Measurements from ENCODE around the gene CEP112.

Gene CEP112

GRCh38 chr17:66222798-66223350 is 30.9 kb upstream of the CEP112 start:
- Histone ChIP-seq H3K27me3 (peaks cover 8% of the 10 kb centered on the region), H3K4me3 (ENCODE audit: low read depth, low read length) (no peak overlapping the region), H3K36me3 (no peaks in the 10 kb centered on the region), H3K4me1 (no peaks in the 10 kb centered on the region), H3K9me3 (no peaks in the 10 kb centered on the region)
- DNase-seq, result no peak
- TF ChIP-seq CTCF (IDR thresholded peaks at IDR 0.05; ENCODE audit: low read depth, low read length), result no peak

DNA sequence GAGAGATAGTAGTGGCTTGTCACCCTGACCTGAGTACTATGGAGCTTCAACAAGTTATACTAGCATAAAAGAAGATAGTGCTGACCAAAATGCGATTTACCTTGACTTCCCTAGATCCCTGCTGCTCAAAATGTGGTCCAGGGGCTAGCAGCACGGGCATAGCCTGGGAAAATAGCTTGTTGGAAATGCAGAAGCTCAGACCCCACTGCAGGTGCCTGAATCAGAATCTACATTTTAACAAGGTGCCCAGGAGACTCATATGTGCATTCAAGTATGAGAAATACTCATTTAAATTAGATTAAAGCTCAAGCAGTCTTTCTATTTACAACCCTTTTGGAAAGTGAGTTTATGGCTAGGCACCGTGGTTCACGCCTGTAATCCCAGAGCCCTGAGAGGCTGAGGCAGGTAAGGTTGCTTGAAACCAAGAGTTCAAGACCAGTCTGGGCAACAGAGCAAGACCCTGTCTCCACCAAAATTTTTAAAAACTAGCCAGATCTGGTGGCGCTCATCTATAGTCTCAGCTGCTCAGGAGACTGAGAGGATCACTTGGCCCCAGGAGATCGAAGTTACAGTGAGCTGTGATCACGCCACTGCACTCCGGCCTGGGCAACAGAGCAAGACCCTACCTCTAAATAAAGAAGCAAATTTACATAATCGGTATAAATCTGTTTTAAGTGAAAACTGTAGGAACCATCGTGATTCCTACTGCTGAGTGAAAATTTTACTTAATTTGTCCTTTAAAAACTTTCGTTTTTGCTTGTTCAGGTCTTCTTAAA is 30.0 kb upstream of the CEP112 start:
- Histone ChIP-seq H3K36me3 (no peaks in the 10 kb centered on the region), H3K27me3 (peaks cover 8% of the 10 kb centered on the region), H3K4me1 (no peaks in the 10 kb centered on the region), H3K9me3 (no peaks in the 10 kb centered on the region), H3K4me3 (ENCODE audit: low read depth, low read length) (no peak overlapping the region)
- TF ChIP-seq CTCF (IDR thresholded peaks at IDR 0.05; ENCODE audit: low read depth, low read length), result no peak
- no peak for DNase-seq

- no peak for TF ChIP-seq CTCF (IDR thresholded peaks at IDR 0.05; ENCODE audit: low read depth, low read length)
- peaks cover 8% of the 10 kb centered on the region for H3K27me3 ChIP-seq
- H3K4me3 ChIP-seq (ENCODE audit: low read depth, low read length), result no peak overlapping the region
- DNase-seq, result no peak
- H3K9me3 ChIP-seq, result no peaks in the 10 kb centered on the region
- no peaks in the 10 kb centered on the region for H3K4me1 ChIP-seq
- no peaks in the 10 kb centered on the region for H3K36me3 ChIP-seq
Measured at GRCh38 chr17:66221343-66221742, 29.4 kb upstream of the CEP112 start.

GRCh38 chr17:66220079-66220835 is 28.3 kb upstream of the CEP112 start:
- H3K4me3 ChIP-seq (ENCODE audit: low read depth, low read length), result no peak overlapping the region
- H3K36me3 ChIP-seq, result no peaks in the 10 kb centered on the region
- H3K4me1 ChIP-seq, result no peaks in the 10 kb centered on the region

DNA sequence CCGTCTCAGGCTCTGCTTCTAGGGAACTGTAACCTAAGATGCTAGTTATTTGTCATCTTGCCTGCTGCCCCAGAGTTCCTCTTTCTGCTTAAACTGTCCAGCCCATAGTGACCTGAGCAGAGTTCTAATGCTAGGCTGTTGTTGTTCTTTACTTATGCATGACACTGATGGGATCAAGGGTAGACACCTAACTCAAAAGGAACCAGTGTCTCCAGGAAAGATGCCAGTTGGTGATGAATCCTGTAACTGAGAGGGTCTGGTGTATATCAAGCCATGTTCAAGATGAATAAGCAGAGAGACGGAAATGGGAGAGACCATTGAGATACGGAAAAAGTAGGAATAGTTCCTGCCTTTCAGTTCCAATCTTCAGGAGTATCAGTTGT is 23.6 kb upstream of the CEP112 start:
- Histone ChIP-seq H3K9me3 (no peaks in the 10 kb centered on the region), H3K36me3 (no peaks in the 10 kb centered on the region), H3K4me3 (ENCODE audit: low read depth, low read length) (no peak overlapping the region), H3K4me1 (no peaks in the 10 kb centered on the region), H3K27me3 (peaks cover 3% of the 10 kb centered on the region; the same call in 1 of the 2 replicates)
- TF ChIP-seq CTCF (IDR thresholded peaks at IDR 0.05; ENCODE audit: low read depth, low read length), result no peak
- DNase-seq, result no peak

More at GRCh38 chr17:66220079-66220835, 28.3 kb upstream of the CEP112 start:
- TF ChIP-seq CTCF (IDR thresholded peaks at IDR 0.05; ENCODE audit: low read depth, low read length), result no peak
- H3K9me3 ChIP-seq, result no peaks in the 10 kb centered on the region
- DNase-seq, result no peak
- H3K27me3 ChIP-seq, result peaks cover 8% of the 10 kb centered on the region

Data from BE2C (cell line).